ENCODE measurements around the gene CDHR2.

Gene CDHR2

GRCh38 chr5:176643491-176644219 lies 94.5 kb downstream of the CDHR2 start:
- DNase-seq: no peak

- no peak for DNase-seq
These were observed 95.2 kb downstream of the CDHR2 start for GRCh38 chr5:176644294-176644693.

GRCh38 chr5:176644878-176645670 lies 95.9 kb downstream of the CDHR2 start:
- no peak for DNase-seq
